Astrocyte (in vitro differentiated cells and primary cell): ENCODE data around the gene ENTREP1. TPM values are rescaled to one million over a fixed set of nuclear protein-coding genes. Genes with fewer than 3 reads are reported as not detected.
A peak's percentile ranks its signal among the peaks of the same experiment; 100 is the strongest.

Experiments used
- DNase-seq: peaks from one replicate; pipeline ENCODE4 v3.0.0-alpha.2; 2010; ENCODE audit warnings: low read depth
- FAIRE-seq: peaks from 2 replicates; lab custom pipeline; 2011; peaks lifted over from hg19 to GRCh38; lab: Jason Lieb, UNC
- H2AFZ ChIP-seq: 2 replicates; pipeline ENCODE4 v1.6.0; 2012; ENCODE audit warnings: low read depth, low read length, inconsistent platforms
- H3K27ac ChIP-seq: 2 replicates; pipeline ENCODE4 v1.5.1; 2011; ENCODE audit warnings: low read depth, low read length, inconsistent platforms
- H3K27me3 ChIP-seq: 2 replicates; pipeline ENCODE4 v1.6.0; 2011; ENCODE audit warnings: low read length, inconsistent platforms; ENCODE audit not compliant: insufficient read depth
- H3K36me3 ChIP-seq: 2 replicates; pipeline ENCODE4 v1.5.1; 2011; ENCODE audit warnings: low read length, inconsistent platforms; ENCODE audit not compliant: insufficient read depth
- H3K4me1 ChIP-seq: 2 replicates; pipeline ENCODE4 v1.5.1; 2011; ENCODE audit warnings: low read length, inconsistent platforms; ENCODE audit not compliant: insufficient read depth
- H3K4me2 ChIP-seq: 2 replicates; pipeline ENCODE4 v1.6.0; 2012; ENCODE audit warnings: low read length, inconsistent platforms
- H3K4me3 ChIP-seq: 2 replicates; pipeline ENCODE4 v1.5.1; 2011; ENCODE audit warnings: low read depth, mild to moderate bottlenecking, low read length, inconsistent platforms; ENCODE audit not compliant: insufficient read depth
- H3K79me2 ChIP-seq: 2 replicates; pipeline ENCODE4 v1.6.0; 2012; ENCODE audit warnings: mild to moderate bottlenecking, low read length, inconsistent platforms; ENCODE audit not compliant: insufficient read depth
- H3K9ac ChIP-seq: 2 replicates; pipeline ENCODE4 v1.6.0; 2012; ENCODE audit warnings: mild to moderate bottlenecking, low read length, inconsistent platforms
- H3K9me3 ChIP-seq: 2 replicates; pipeline ENCODE4 v1.5.1; 2012; ENCODE audit warnings: low read depth, mild to moderate bottlenecking, low read length, inconsistent platforms; ENCODE audit not compliant: insufficient read depth
- H4K20me1 ChIP-seq: 2 replicates; pipeline ENCODE4 v1.6.0; 2012; ENCODE audit warnings: low read length, inconsistent platforms; ENCODE audit not compliant: insufficient read depth
- H3K27ac Mint-ChIP-seq: one replicate; pipeline ENCODE4 v1.8.0; 2021; ENCODE audit warnings: mild to moderate bottlenecking, mixed read lengths; ENCODE audit not compliant: unreplicated experiment
- H3K27me3 Mint-ChIP-seq: one replicate; pipeline ENCODE4 v1.8.0; 2021; ENCODE audit warnings: low read depth, mixed read lengths; ENCODE audit not compliant: unreplicated experiment
- H3K36me3 Mint-ChIP-seq: one replicate; pipeline ENCODE4 v1.8.0; 2021; ENCODE audit warnings: low read depth, mixed read lengths; ENCODE audit not compliant: unreplicated experiment
- H3K4me1 Mint-ChIP-seq: one replicate; pipeline ENCODE4 v1.8.0; 2021; ENCODE audit warnings: low read depth, mixed read lengths; ENCODE audit not compliant: unreplicated experiment
- H3K4me3 Mint-ChIP-seq: one replicate; pipeline ENCODE4 v1.8.0; 2021; ENCODE audit warnings: mild to moderate bottlenecking, moderate library complexity, mixed read lengths; ENCODE audit not compliant: unreplicated experiment
- H3K9me3 Mint-ChIP-seq: one replicate; pipeline ENCODE4 v1.8.0; 2021; ENCODE audit warnings: mild to moderate bottlenecking, mixed read lengths; ENCODE audit not compliant: unreplicated experiment
- EZH2 ChIP-seq: IDR thresholded peaks from 2 replicates; pipeline ENCODE4 v1.6.1; 2012; ENCODE audit warnings: mild to moderate bottlenecking, low read length, inconsistent platforms; ENCODE audit not compliant: insufficient read depth
- total RNA-seq: library from RNA; stranded (reverse); gene quantifications from 2 replicates; pipeline ENCODE4 v1.2.1, GENCODE V29; 2021
- TF ChIP-seq, protein P1 (sequence below): IDR thresholded peaks from 2 replicates; pipeline ENCODE4 v1.5.1; 2011; ENCODE audit warnings: low read depth, mild to moderate bottlenecking, inconsistent platforms, low read length, moderate library complexity; ENCODE audit not compliant: insufficient read depth

ENTREP1 gene
- total RNA-seq, 1 donor from 2014 or later = 3.4 TPM

DNA sequence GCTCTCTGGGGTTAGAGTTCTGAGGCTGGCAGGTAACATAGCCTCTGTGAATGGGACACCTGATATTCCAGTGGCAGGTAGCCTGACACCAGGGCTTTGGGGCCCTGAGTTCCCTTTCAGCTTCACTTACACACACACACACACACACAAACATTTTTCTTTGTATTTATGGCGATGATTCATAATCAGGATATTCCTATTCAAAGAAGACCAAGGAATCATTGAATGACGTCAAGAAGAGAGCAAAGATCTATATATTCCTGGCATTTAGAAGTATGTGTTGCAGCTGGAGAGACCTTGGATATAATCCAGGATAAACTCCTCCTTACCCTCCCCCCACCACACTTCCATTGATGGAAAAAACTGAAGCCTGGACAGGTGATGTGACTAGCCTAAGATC, 7.9 kb upstream of the ENTREP1 start:
- FAIRE-seq (no peak), DNase-seq (peak; percentile 56)
- Histone ChIP-seq H3K27ac (no peak overlapping the region), H3K4me3 (no peak overlapping the region), H3K4me1 (no peaks in the 10 kb centered on the region), H3K4me2 (no peak overlapping the region), H4K20me1 (no peaks in the 10 kb centered on the region), H2AFZ (no peak overlapping the region), H3K36me3 (no peaks in the 10 kb centered on the region), H3K79me2 (no peaks in the 10 kb centered on the region), H3K9me3 (peaks cover 12% of the 10 kb centered on the region), H3K27me3 (peaks cover 4% of the 10 kb centered on the region), H3K9ac (no peak overlapping the region)
- Mint-ChIP-seq H3K27ac (no peak overlapping the region), H3K27me3 (peaks cover 8% of the 10 kb centered on the region), H3K4me3 (no peak overlapping the region), H3K36me3 (peaks cover 2% of the 10 kb centered on the region), H3K4me1 (no peaks in the 10 kb centered on the region), H3K9me3 (peaks cover 19% of the 10 kb centered on the region)
- no peak for TF ChIP-seq EZH2
- TF ChIP-seq, protein P1, sequence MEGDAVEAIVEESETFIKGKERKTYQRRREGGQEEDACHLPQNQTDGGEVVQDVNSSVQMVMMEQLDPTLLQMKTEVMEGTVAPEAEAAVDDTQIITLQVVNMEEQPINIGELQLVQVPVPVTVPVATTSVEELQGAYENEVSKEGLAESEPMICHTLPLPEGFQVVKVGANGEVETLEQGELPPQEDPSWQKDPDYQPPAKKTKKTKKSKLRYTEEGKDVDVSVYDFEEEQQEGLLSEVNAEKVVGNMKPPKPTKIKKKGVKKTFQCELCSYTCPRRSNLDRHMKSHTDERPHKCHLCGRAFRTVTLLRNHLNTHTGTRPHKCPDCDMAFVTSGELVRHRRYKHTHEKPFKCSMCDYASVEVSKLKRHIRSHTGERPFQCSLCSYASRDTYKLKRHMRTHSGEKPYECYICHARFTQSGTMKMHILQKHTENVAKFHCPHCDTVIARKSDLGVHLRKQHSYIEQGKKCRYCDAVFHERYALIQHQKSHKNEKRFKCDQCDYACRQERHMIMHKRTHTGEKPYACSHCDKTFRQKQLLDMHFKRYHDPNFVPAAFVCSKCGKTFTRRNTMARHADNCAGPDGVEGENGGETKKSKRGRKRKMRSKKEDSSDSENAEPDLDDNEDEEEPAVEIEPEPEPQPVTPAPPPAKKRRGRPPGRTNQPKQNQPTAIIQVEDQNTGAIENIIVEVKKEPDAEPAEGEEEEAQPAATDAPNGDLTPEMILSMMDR = no peak

DNA sequence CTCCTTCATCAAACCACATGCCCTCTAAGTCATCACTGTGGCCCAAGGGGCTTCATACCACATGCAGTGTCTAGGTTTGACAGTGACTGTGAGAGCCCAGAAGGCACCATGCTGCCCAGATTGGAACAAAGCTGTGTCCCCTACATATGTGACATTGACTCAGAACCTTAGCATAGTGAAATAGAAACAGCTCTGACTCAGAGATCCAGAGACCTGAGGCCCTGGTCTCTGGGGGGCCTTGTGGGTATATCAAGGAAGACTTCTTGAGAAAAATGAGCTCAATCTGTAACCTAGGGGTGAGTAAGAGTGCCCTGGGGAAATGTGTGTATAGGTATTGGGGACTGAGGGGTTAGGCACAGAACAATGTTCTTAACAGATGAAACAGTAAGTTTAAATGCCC, 7.1 kb upstream of the ENTREP1 start:
- H3K27me3 Mint-ChIP-seq = peaks cover 8% of the 10 kb centered on the region
- Histone ChIP-seq H3K9me3 (peaks cover 8% of the 10 kb centered on the region), H2AFZ (no peak overlapping the region), H3K9ac (no peak overlapping the region), H3K4me1 (no peaks in the 10 kb centered on the region), H4K20me1 (no peaks in the 10 kb centered on the region), H3K4me3 (no peak overlapping the region), H3K27ac (no peak overlapping the region), H3K27me3 (peaks cover 11% of the 10 kb centered on the region), H3K79me2 (no peaks in the 10 kb centered on the region), H3K4me2 (no peak overlapping the region), H3K36me3 (no peaks in the 10 kb centered on the region)
- DNase-seq = no peak
- H3K4me1 Mint-ChIP-seq = no peaks in the 10 kb centered on the region
- no peak for FAIRE-seq
- peaks cover 11% of the 10 kb centered on the region for H3K9me3 Mint-ChIP-seq
- TF ChIP-seq, protein P1 = no peak
- TF ChIP-seq EZH2 = no peak
- H3K27ac Mint-ChIP-seq = no peak overlapping the region
- H3K36me3 Mint-ChIP-seq = no peaks in the 10 kb centered on the region
- no peak overlapping the region for H3K4me3 Mint-ChIP-seq

DNA sequence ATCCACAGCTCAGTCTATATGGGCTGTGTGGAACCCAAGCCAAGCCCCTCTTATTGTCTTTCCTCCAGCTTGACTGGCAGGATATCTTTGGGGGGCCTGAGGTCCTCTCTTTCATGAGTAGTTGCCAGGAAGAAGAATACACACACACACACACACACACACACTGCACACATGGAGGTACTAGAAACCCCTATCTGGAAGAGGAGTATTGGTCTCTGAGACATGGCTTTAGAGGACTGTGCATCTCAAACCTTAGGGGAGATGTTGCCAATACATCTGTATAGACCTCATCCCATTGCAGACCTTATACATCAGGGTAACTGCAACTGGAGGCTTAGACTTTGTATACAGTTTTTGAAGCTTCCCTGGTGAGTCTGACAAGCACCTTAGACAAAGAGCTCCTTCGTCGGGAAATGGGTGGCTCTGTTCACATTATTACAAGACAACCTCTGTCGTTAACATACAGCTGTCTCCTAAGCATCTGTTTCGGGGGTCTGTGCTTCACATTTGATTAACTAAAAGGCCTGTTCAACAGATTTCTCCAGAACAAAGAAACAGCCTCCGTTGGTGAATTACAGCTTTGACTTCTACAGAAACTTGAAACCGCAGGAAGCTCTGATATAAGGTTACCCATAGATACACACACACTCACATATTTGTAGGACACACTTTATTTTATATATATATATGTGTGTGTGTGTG, 5.5 kb upstream of the ENTREP1 start:
- Histone ChIP-seq H3K9me3 (no peaks in the 10 kb centered on the region), H3K4me1 (peaks cover 2% of the 10 kb centered on the region), H2AFZ (no peak overlapping the region), H4K20me1 (no peaks in the 10 kb centered on the region), H3K27me3 (peaks cover 22% of the 10 kb centered on the region), H3K4me2 (no peak overlapping the region), H3K27ac (no peak overlapping the region), H3K36me3 (no peaks in the 10 kb centered on the region), H3K79me2 (no peaks in the 10 kb centered on the region), H3K9ac (no peak overlapping the region), H3K4me3 (no peak overlapping the region)
- Mint-ChIP-seq H3K4me3 (no peak overlapping the region), H3K9me3 (no peaks in the 10 kb centered on the region), H3K4me1 (no peaks in the 10 kb centered on the region), H3K27me3 (peaks cover 14% of the 10 kb centered on the region), H3K36me3 (no peaks in the 10 kb centered on the region), H3K27ac (no peak overlapping the region)
- FAIRE-seq (no peak), DNase-seq (no peak)
- TF ChIP-seq, protein P1 = no peak
- TF ChIP-seq EZH2 = no peak
